ENCODE results near the gene NRIP3. TPM values are rescaled to one million over a fixed set of nuclear protein-coding genes. Genes with fewer than 3 reads are reported as not detected.

NRIP3 gene
- total RNA-seq, 2 experiments from 2014 or later = not detected

DNA sequence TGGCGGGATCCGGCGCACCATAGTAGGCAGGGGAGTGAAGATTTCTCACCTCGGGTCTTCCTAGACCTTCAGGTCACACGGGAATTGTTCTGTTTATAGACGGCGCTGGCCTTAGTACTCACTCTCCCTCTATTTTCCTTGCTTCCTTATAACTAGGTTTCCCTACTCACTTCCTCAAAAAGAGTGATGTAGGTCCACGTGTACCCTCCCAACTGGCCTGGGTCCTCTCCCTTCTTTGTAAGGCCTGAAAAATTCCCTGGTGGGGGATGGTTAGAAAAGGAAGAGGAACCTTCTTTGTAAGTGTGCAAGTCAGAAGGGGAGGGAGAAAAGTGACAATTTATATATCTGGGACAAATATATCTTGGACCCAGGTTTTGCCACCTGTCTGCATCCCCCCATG, 36.6 kb downstream of the NRIP3 start:
- DNase-seq (ENCODE audit: low spot score) = no peak
- Histone ChIP-seq H3K36me3 (ENCODE audit: insufficient read depth, low read length) (no peaks in the 10 kb centered on the region; the same call in 1 of the 2 replicates), H3K9me2 (ENCODE audit: insufficient read depth, low read length) (no peaks in the 10 kb centered on the region), H3K27ac (ENCODE audit: low read depth, low read length, poor library complexity, severe bottlenecking) (no peak overlapping the region), H2AFZ (ENCODE audit: low read length) (no peak overlapping the region), H3K9me3 (ENCODE audit: low read length) (no peaks in the 10 kb centered on the region), H3K79me2 (ENCODE audit: insufficient read depth, low read depth, low read length) (peaks cover 17% of the 10 kb centered on the region), H3K4me3 (ENCODE audit: low read depth, low read length, poor library complexity, severe bottlenecking) (no peak overlapping the region), H3K4me2 (ENCODE audit: low read length) (no peak overlapping the region), H4K20me1 (ENCODE audit: insufficient read depth, low read length) (0 out of 2 replicates have a peak, but pooled peaks cover 3% of the 10 kb centered on the region), H3K4me1 (ENCODE audit: insufficient read depth, low read length, poor library complexity, severe bottlenecking) (peaks cover 18% of the 10 kb centered on the region)
- intact Hi-C loops (cut with micrococcal nuclease; ENCODE audit: unreplicated experiment) = no loop called here
- ChIA-PET POLR2A (interaction anchor here (0.7 kb wide), 1 partner anchor 288 kb away, joined by 5 read pairs; no protein-coding TSS in a partner anchor), CTCF (ENCODE audit: unreplicated experiment) (no interaction called here)
- TF ChIP-seq, protein P1, sequence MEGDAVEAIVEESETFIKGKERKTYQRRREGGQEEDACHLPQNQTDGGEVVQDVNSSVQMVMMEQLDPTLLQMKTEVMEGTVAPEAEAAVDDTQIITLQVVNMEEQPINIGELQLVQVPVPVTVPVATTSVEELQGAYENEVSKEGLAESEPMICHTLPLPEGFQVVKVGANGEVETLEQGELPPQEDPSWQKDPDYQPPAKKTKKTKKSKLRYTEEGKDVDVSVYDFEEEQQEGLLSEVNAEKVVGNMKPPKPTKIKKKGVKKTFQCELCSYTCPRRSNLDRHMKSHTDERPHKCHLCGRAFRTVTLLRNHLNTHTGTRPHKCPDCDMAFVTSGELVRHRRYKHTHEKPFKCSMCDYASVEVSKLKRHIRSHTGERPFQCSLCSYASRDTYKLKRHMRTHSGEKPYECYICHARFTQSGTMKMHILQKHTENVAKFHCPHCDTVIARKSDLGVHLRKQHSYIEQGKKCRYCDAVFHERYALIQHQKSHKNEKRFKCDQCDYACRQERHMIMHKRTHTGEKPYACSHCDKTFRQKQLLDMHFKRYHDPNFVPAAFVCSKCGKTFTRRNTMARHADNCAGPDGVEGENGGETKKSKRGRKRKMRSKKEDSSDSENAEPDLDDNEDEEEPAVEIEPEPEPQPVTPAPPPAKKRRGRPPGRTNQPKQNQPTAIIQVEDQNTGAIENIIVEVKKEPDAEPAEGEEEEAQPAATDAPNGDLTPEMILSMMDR (conservative IDR thresholded peaks at IDR 0.05; ENCODE audit: low read length) = no peak
- TF ChIP-seq EZH2phosphoT487 (IDR thresholded peaks at IDR 0.05; ENCODE audit: borderline replicate concordance, low read depth, low read length) = no peak
- no TSS peak for BruUV-seq (replicated peaks)

DNA sequence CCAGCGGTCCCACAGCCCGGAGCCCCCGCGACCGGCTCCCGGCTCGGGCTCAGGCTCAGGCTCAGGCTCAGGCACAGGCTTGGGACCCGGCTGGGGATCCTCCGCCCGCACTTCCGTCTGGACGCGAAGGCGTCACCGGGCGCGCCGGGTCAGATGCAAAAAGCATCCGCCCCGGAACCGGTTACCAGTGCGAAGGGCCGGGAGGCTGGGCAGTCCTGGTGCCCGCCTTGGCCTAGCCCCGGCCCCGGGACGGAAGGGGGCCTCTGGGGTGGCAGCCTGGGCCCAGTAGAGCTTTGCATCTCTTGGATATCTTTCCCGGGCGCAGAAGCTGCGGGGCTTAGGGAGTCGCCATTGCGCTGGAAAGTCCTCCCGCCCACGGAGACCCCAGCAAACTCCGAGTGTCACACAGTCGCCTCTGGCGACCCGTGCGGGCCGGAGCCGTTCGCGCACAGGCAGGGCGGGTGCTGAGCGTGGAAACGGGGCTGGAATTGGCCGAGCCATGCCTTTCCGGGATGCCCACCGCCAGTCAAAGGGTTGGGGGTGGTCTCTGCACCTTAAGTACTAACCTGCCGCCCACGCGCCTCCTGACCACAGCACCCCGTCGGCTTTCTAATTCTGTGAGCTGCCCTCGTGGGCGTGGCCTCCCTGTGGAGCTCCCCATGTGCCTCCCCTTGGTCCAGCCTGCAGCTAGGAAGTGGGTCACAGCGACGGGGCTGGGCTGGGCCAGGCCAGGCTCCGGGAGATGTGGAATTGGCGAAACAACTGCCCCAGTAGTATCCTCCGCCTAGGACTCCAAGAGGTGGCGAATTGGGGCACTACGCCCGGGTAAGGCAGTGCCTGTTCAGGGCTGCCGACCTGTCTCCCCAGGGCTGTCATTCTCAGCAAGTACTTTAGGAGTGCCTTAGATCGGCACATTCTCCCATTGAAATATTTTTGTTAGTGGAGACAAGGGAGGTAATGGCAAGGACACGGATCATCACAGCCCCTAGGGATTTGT, 39.2 kb downstream of the NRIP3 start, which contains the start of gene TMEM9B:
TSS of gene TMEM9B (minus strand) at position 119 of the 997 bp plus-strand sequence. CDS start 129 bp downstream, outside the sequence.
- H3K79me2 ChIP-seq (ENCODE audit: insufficient read depth, low read depth, low read length) = peaks cover 32% of the 10 kb centered on the region
- ChIA-PET CTCF (ENCODE audit: unreplicated experiment) (interaction anchor here (0.6 kb wide), 1 partner anchor 650 kb away, joined by 3 read pairs; no protein-coding TSS in a partner anchor), POLR2A (interaction anchor here (0.6 to 1.4 kb wide), 10 partner anchors 11 to 612 kb away, joined by 3 to 9 read pairs (median 4); partner anchors contain the start of genes RPL27A and TRIM66)
- H4K20me1 ChIP-seq (ENCODE audit: insufficient read depth, low read length) = 0 out of 2 replicates have a peak, but pooled peaks cover 6% of the 10 kb centered on the region
- H3K4me3 ChIP-seq (ENCODE audit: low read depth, low read length, poor library complexity, severe bottlenecking) = peak within 1 kb of the TSS; percentile 88
- H3K27ac ChIP-seq (ENCODE audit: low read depth, low read length, poor library complexity, severe bottlenecking) = peak within 1 kb of the TSS; percentile 60
- intact Hi-C loops (cut with micrococcal nuclease; ENCODE audit: unreplicated experiment) = loop anchor here (1.0 to 2.0 kb wide), 4 partner anchors 53 to 496 kb away; partner anchors contain the start of genes AKIP1, TMEM41B and ZNF143
- peak within 1 kb of the TSS; percentile 98 for H3K4me2 ChIP-seq (ENCODE audit: low read length)
- peaks cover 20% of the 10 kb centered on the region for H3K4me1 ChIP-seq (ENCODE audit: insufficient read depth, low read length, poor library complexity, severe bottlenecking)
- peak within 1 kb of the TSS; percentile 69 for H2AFZ ChIP-seq (ENCODE audit: low read length)
- TSS peak; percentile 58 for BruUV-seq (replicated peaks)
- DNase-seq (ENCODE audit: low spot score) = peak; percentile 88
- TF ChIP-seq, protein P1 (conservative IDR thresholded peaks at IDR 0.05; ENCODE audit: low read length) = no peak
- TF ChIP-seq EZH2phosphoT487 (IDR thresholded peaks at IDR 0.05; ENCODE audit: borderline replicate concordance, low read depth, low read length) = no peak
- peaks cover 6% of the 10 kb centered on the region; the same call in 1 of the 2 replicates for H3K36me3 ChIP-seq (ENCODE audit: insufficient read depth, low read length)
- H3K9me2 ChIP-seq (ENCODE audit: insufficient read depth, low read length) = no peaks in the 10 kb centered on the region
- H3K9me3 ChIP-seq (ENCODE audit: low read length) = no peaks in the 10 kb centered on the region
